NCI-H69 (cell line): ENCODE data around the gene PRKCB.
"Not testable (repeated sequence)": the region's sequence is repeated elsewhere in the genome, so short reads cannot be mapped to it uniquely, and the experiment has no call there.

Experiments
- DNase-seq: peaks from one replicate; lab custom pipeline; 2025; lab: John Stamatoyannopoulos, UW

PRKCB gene

GRCh38 chr16:24178496-24178895, 342.7 kb downstream of the PRKCB start:
- DNase-seq: no peak

GRCh38 chr16:24180451-24180850, 344.7 kb downstream of the PRKCB start:
- DNase-seq: no peak

- no peak for DNase-seq
Observed at GRCh38 chr16:24188021-24188542, 352.3 kb downstream of the PRKCB start.

GRCh38 chr16:24188751-24189318, 353.1 kb downstream of the PRKCB start:
- no peak for DNase-seq

- no peak for DNase-seq
Observed at GRCh38 chr16:24189941-24190340, 354.2 kb downstream of the PRKCB start.

- no peak for DNase-seq
Observed at GRCh38 chr16:24191876-24192402, 356.2 kb downstream of the PRKCB start.

- no peak for DNase-seq
Observed at GRCh38 chr16:24195221-24195620, 359.4 kb downstream of the PRKCB start.

GRCh38 chr16:24198807-24199533, 363.2 kb downstream of the PRKCB start:
- DNase-seq: no peak

- DNase-seq: peak; percentile 13
Observed at GRCh38 chr16:24203675-24204074, 367.9 kb downstream of the PRKCB start.

GRCh38 chr16:24204150-24204665, 368.4 kb downstream of the PRKCB start:
- peak; percentile 36 for DNase-seq

GRCh38 chr16:24206926-24207325, 371.1 kb downstream of the PRKCB start:
- no peak for DNase-seq

- no peak for DNase-seq
Observed at GRCh38 chr16:24208710-24209109, 372.9 kb downstream of the PRKCB start.

GRCh38 chr16:24214992-24215391, 379.2 kb downstream of the PRKCB start:
- no peak for DNase-seq

GRCh38 chr16:24216961-24217360, 381.2 kb downstream of the PRKCB start:
- no peak for DNase-seq

- no peak for DNase-seq
Observed at GRCh38 chr16:24217461-24217860, 381.7 kb downstream of the PRKCB start.

GRCh38 chr16:24218299-24218698, 382.5 kb downstream of the PRKCB start:
- no peak for DNase-seq

- DNase-seq: no peak
Observed at GRCh38 chr16:24221219-24221618, 385.4 kb downstream of the PRKCB start.

- no peak for DNase-seq
Observed at GRCh38 chr16:24228514-24228913, 392.7 kb downstream of the PRKCB start.

- DNase-seq: no peak
Observed at GRCh38 chr16:24232936-24233335, 397.2 kb downstream of the PRKCB start.

- DNase-seq: no peak
Observed at GRCh38 chr16:24234737-24235136, 399.0 kb downstream of the PRKCB start.

GRCh38 chr16:24235806-24236205, 400.0 kb downstream of the PRKCB start:
- no peak for DNase-seq

GRCh38 chr16:24238846-24239245, 403.1 kb downstream of the PRKCB start:
- not testable (repeated sequence) for DNase-seq
